ENCODE data around the gene ADAMTS17.

The ADAMTS17 gene

DNA sequence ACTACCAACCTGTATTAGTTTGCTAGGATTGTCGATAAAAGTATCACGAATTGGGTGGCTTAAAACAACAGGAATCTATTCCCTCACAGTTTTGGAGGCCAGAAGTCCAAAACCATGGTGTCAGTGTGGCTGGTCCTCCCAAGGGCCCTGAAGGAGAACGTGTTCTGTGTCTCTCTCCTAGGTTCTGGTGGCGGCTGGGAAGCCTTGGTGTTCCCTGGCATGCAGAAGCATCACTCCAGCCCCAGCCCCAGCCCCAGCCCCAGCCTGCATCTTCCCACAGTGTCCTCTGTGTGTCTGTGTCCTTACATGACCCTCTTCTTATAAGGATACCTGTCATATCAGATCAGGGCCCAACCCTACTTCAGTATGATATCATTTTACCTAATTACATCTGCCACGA is 336.1 kb downstream of the ADAMTS17 start:
- DNase-seq, result no peak

DNA sequence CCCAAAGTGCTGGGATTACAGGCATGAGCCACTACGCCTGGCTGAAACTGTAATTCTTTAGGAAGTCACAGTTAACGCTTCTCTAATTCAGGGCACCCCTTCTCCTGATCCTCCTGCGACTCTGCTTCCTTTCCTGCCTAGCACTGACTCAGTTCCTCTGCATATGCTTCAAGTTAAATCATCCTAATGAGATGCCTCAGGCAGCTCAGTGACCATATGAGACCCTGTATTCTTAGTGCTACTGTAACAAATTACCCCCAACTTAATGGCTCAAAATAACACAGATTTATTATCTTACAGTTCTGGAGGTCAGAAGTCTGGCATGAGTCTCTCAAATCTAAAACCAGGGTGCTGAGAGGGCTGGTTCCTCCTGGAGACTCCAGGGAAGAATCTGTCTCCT is 336.8 kb downstream of the ADAMTS17 start:
- DNase-seq, result no peak

GRCh38 chr15:100002787-100003536 is 338.8 kb downstream of the ADAMTS17 start:
- no peak for DNase-seq

DNA sequence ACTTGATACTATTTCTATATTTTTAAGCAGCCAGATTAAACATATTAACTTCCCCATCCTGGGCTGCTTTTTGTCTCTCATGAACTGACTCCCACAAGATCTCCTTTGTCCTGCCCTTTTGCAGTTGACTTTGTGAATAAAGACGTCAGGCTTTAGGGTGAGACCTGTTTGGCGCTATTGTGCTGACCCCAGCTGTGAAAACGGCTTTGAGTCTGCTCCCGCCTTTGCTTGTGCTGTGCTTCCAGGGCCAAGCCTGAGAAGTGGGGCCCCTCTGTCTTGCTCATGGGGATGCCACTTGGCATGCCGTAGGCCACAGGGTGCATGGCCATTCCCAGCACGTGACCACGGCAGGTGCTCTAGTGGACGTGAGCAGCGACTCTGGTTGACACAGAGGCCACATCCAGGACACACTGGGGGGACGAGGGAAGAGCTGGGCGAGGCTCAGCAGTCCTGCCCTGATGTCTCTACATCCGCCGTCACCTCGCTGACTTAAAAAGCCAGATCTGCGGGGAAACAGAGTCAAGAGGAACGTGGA is 339.6 kb downstream of the ADAMTS17 start:
- DNase-seq, result no peak

DNA sequence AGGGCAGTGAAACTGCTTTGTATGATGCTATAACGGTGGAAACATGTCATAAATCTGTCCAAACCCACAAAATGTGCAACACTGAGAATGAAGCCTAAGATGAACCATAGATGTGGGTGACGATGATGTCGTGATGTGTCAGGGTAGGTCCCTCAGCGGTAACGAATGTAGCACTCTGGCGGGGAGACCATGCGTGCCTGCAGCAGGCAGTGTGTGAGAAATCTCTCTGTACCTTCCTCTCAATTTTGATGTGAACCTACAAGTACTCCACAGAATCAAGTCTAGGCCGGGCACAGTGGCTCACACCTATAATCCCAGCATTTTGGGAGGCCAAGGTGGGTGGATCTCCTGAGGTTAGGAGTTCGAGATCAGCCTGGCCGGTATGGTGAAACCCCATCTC is 340.4 kb downstream of the ADAMTS17 start:
- DNase-seq, result peak; percentile 49

GRCh38 chr15:99999282-100000070 is 342.3 kb downstream of the ADAMTS17 start:
- no peak for DNase-seq

- DNase-seq, result no peak
Observed at GRCh38 chr15:99998661-99999101, 343.1 kb downstream of the ADAMTS17 start.

DNA sequence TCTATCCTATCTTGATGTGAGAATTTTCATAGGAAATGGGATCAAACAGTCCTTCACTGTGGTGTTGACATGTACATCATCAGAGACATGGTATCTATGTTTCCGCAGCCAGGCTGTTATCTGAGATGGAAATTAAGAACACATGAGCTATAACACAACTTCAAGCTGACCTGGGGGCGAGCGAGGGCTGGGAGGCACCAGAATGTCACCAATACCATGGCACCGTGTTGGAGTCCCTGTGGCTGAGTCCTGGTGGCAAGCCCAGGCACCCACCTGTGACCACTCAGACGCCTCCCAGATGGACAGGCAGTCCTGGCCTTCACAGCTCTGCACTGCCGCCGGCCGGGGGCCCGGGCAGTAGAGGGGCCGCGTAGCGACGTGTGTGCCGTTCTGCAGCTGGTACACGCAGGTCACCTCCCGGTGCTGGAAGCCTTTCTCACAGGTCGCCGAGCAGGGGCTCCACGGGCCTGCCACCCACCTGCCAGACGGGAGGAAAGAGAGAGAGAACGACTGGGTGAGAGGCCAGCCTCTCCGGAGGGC is 344.6 kb downstream of the ADAMTS17 start:
- no peak for DNase-seq

DNA sequence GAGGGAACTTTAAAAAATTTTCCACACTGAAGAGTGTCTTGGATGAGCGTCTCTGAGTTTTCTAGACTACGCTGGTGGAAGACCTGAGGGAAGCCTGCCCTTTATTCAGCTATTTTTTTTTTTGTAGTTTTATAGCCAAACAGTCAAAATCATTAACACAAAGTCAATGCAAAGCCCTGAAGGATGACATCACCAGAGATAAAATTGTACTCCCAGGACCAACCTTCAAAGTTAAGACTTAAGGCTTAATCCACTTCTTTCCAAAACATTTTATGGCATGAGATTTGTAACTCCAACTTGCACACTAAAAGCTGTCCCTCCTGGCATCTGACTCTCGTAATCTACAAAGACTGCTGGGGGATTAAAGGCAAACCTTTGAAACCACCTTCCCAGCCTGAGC is 345.1 kb downstream of the ADAMTS17 start:
- DNase-seq, result no peak

DNA sequence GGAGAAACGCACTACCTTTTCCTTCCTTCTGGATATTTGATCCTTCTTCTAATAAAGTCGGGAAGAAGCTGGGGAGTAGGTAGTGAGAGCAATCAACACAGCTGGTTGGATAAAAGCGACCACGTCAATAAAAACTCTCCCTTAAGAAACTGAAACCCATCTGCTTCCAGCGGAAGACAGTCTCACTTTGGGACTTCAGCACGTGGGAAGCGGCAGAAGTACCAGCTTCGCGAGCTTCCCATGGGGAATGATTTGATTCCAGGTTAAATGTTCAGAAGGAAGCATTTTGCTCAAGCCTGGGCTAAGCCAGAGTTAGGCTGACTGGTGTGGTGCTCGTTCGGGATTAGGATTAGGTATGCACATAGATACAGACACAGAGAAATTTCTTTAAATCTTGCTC is 346.2 kb downstream of the ADAMTS17 start:
- DNase-seq, result no peak

- no peak for DNase-seq
Observed at GRCh38 chr15:99994849-99995248, 346.9 kb downstream of the ADAMTS17 start.

GRCh38 chr15:99993681-99994131 is 348.1 kb downstream of the ADAMTS17 start:
- no peak for DNase-seq

GRCh38 chr15:99993262-99993661 is 348.5 kb downstream of the ADAMTS17 start:
- no peak for DNase-seq

DNA sequence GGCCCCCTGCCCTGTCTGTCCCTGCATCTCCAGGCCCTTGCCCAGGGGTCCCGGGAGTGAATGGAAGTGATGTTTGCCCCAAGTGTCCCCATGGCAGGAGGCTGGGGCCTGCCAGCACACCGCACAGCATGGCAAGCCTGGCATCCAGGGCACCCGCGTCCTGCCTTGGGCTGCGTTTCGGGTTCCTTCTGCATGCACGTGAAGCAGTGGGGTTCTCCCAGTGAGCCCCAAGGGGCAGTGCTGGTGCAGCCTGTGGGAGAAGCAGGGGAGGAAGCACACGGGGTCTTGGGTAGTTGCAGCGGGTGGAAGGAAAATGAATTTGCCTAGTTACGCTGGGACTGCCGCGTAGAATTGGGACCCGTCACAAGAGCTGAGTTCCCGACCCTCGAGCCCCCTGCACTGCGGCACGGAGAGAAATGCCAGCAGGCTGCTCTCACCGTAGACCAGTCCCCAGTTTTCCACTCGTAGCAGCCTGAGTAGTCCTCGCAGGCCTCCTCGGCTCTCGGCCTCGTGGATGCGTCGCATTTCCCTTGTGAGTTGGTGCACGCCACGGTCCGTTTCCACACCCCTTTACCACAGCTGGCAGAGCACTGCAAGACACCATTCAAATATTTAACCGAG is 349.1 kb downstream of the ADAMTS17 start:
- DNase-seq, result no peak

DNA sequence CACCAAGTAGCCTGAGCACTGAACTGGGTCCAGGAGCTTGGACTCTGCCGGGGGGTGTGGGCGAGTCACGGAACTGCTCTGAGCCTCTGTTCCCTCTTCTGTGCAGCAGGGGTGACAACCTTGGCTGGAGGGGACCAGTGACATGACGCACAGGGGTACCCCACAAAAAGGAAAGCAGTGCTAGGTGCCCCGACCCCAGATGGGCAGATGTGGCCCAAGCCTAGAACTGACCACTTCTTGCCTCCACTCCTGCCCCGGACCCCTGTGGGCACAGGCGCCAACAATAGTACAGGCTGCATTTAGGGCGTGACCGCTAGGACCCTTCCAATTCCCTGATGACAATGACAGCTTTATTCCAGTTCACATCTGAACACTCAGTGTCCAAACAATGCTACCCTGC is 352.7 kb downstream of the ADAMTS17 start:
- no peak for DNase-seq

GRCh38 chr15:99987701-99988100 is 354.1 kb downstream of the ADAMTS17 start:
- DNase-seq, result no peak

DNA sequence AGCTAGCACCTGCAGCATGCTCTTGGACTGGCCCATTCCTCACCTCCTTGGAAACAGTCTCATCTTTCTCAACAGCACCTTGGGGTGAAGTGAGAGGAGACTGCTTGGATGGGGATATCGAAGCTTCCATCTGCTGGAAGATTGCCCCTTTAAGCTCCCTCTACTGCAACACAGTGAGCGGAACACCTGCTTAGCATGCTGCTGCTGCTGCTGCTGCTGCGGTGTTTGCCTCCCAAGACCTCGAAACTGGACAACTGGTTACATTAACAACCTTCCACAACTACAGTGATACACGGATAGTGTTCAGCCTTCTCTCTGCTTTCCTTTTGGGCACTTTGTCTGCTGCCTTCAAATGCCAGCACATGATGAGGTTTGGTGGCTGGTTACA is 354.7 kb downstream of the ADAMTS17 start:
- DNase-seq, result no peak

- DNase-seq, result no peak
Observed at GRCh38 chr15:99986297-99987118, 355.3 kb downstream of the ADAMTS17 start.

- DNase-seq, result no peak
Observed at GRCh38 chr15:99985878-99986277, 355.9 kb downstream of the ADAMTS17 start.

DNA sequence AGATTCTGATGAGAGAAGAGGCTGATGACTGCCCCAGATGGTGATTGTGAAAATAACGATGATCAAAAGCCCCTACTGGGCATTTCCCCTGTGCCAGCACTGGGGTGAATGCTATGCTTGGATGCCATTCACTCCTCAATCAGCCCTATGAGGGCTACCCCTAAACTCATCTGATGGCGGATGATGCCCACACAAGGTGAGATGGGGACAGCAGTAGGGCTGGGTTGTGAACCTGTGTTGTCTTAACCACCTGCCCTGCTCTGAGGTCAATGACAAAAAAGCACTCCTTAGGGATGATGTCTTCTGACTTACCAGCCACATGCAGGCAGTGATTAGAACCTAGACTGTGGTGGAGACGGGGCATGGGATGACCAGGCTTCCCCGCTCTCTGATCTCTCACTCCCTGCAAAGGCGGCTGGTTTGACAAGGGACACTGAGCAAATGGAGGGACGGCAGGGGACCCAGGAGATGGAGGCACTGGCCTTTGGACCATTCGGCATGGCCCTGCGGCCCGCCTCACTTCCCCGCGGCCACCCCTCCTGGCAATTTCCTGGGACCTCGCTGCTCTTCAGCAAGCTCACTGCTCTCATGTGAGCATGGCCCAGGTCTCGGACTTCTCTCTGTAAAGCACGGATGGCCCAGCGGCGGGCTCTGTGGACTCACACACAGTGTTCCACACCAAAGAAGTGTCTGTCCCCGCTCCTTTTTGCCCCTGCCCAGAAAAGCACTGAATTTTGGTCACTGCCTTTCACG is 357.1 kb downstream of the ADAMTS17 start:
- no peak for DNase-seq

DNA sequence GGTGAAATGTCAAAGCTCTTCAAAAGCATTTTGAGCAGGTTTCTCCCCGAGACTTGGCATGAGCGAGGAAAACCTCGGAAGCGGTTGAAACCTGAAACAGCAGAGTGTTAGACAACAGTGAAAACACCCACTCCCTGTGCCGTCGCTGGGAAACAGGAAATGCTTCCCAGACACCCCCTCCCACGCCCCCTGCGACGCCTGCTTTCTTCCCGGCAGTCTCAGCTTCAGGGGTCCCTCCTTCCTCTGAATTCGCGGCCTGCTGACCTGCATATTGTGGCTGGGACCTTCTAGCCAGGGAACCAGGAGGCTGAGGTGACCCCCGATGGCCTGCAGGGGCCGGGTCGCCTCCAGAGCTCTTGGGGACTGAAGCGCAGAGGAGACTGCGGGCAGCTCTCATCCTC is 357.9 kb downstream of the ADAMTS17 start:
- DNase-seq, result no peak
